ENCODE results near the gene KIF2C.
A peak's percentile ranks its signal among the peaks of the same experiment; 100 is the strongest.
"Not testable (repeated sequence)": the region's sequence is repeated elsewhere in the genome, so short reads cannot be mapped to it uniquely, and the experiment has no call there.

The KIF2C gene

GRCh38 chr1:44812822-44813543 lies 73.3 kb downstream of the KIF2C start:
- peak in 1 of 2 experiments; percentile 36 for DNase-seq

- DNase-seq, result not testable (repeated sequence)
Measured at GRCh38 chr1:44815926-44816325, 76.3 kb downstream of the KIF2C start.

GRCh38 chr1:44817307-44817706 lies 77.7 kb downstream of the KIF2C start:
- no peak for DNase-seq

Data from activated T-cell treated with anti-CD3 and anti-CD28 coated beads, Interleukin-2, amount 50 U/mL, for 48 hours (primary cell).